ENCODE data around the gene SLF2. TPM values are rescaled to one million over a fixed set of nuclear protein-coding genes. Genes with fewer than 3 reads are reported as not detected.

Gene SLF2
- total RNA-seq, 1 experiment from 2014 or later = 43.0 TPM

GRCh38 chr10:100873146-100873826 lies 39.5 kb upstream of the SLF2 start:
- RAD21 ChIA-PET (ENCODE audit: low non-redundant PET in 1 of 2, low total read pairs in 2 of 2, uncharacterized antibody in 2 of 2, unreplicated experiment in 2 of 2) = no interaction called here
- peaks cover 5 to 15% of the 10 kb centered on the region in 2 experiments; a peak in 3 of 4 replicates for H3K4me1 ChIP-seq (ENCODE audit: control insufficient read depth in 1 of 2, insufficient read depth in 2 of 2, low read length in 2 of 2)
- no peak for ATAC-seq

GRCh38 chr10:100873827-100874326 lies 38.9 kb upstream of the SLF2 start:
- no peak for ATAC-seq

More at GRCh38 chr10:100873146-100873826, 39.5 kb upstream of the SLF2 start:
- Histone ChIP-seq H3K79me2 (ENCODE audit: insufficient read depth, low read length) (no peaks in the 10 kb centered on the region), H3K4me2 (ENCODE audit: low read length) (no peak overlapping the region), H3K9me3 (ENCODE audit: control insufficient read depth in 1 of 2, insufficient read depth in 1 of 2, low read depth in 1 of 2, low read length in 2 of 2) (no peaks in the 10 kb centered on the region), H2AFZ (ENCODE audit: low read depth, low read length, poor library complexity, severe bottlenecking) (no peak overlapping the region), H3K36me3 (ENCODE audit: control insufficient read depth in 1 of 2, insufficient read depth in 2 of 2, low read length in 2 of 2) (no peaks in the 10 kb centered on the region), H3K9me2 (ENCODE audit: insufficient read depth) (no peaks in the 10 kb centered on the region), H3K27ac (ENCODE audit: low read depth, low read length) (no peak overlapping the region), H3K27me3 (ENCODE audit: insufficient read depth, low read length) (no peaks in the 10 kb centered on the region), H3K9ac (ENCODE audit: low read length) (no peak overlapping the region), H3K4me3 (replicated peaks in 1 of 2; ENCODE audit: low read depth in 1 of 2, low read length in 2 of 2) (no peak overlapping the region), H4K20me1 (ENCODE audit: insufficient read depth) (no peaks in the 10 kb centered on the region)
- CTCF ChIA-PET = interaction anchor here (1.3 to 3.1 kb wide), 5 partner anchors 128 to 318 kb away, joined by 3 to 29 read pairs (median 10); partner anchors contain the start of gene PAX2
- TF ChIP-seq CEBPB (IDR thresholded peaks at IDR 0.05; ENCODE audit: low read depth) = no peak
- intact Hi-C loops (cut with micrococcal nuclease) = no loop called here
- DNase-seq (ENCODE audit: low read depth, low spot score) = no peak
- POLR2A ChIA-PET = no interaction called here
- no TSS peak for BruUV-seq (replicated peaks)

More at GRCh38 chr10:100873827-100874326, 38.9 kb upstream of the SLF2 start:
- H4K20me1 ChIP-seq (ENCODE audit: insufficient read depth) = no peaks in the 10 kb centered on the region
- H3K4me1 ChIP-seq (ENCODE audit: control insufficient read depth in 1 of 2, insufficient read depth in 2 of 2, low read length in 2 of 2) = peaks cover 5 to 21% of the 10 kb centered on the region in 2 experiments; a peak in 3 of 4 replicates
- ChIA-PET POLR2A (no interaction called here), CTCF (interaction anchor here (1.3 to 1.8 kb wide), 3 partner anchors 130 to 319 kb away, joined by 3 to 11 read pairs (median 3); no protein-coding TSS in a partner anchor), RAD21 (ENCODE audit: low non-redundant PET in 1 of 2, low total read pairs in 2 of 2, uncharacterized antibody in 2 of 2, unreplicated experiment in 2 of 2) (no interaction called here)
- H3K27me3 ChIP-seq (ENCODE audit: insufficient read depth, low read length) = no peaks in the 10 kb centered on the region
- no peaks in the 10 kb centered on the region for H3K9me2 ChIP-seq (ENCODE audit: insufficient read depth)
- no peak overlapping the region for H3K9ac ChIP-seq (ENCODE audit: low read length)
- TF ChIP-seq SIN3A (IDR thresholded peaks at IDR 0.05; ENCODE audit: low read depth) (no peak), YY1 (IDR thresholded peaks at IDR 0.05; ENCODE audit: extremely low read depth, insufficient replicate concordance, low read depth, low read length) (no peak), SP1 (IDR thresholded peaks at IDR 0.05; ENCODE audit: low read depth) (no peak), EZH2phosphoT487 (IDR thresholded peaks at IDR 0.05; ENCODE audit: borderline replicate concordance) (no peak), SRF (IDR thresholded peaks at IDR 0.05; ENCODE audit: low read depth) (no peak), CEBPB (IDR thresholded peaks at IDR 0.05; ENCODE audit: low read depth) (no peak), ZFX (IDR thresholded peaks at IDR 0.05) (no peak), POLR2AphosphoS5 (IDR thresholded peaks at IDR 0.05; ENCODE audit: low read depth, low read length) (no peak), TCF7L2 (IDR thresholded peaks at IDR 0.05; ENCODE audit: borderline replicate concordance, extremely low read depth, insufficient read depth, insufficient read length) (no peak), POLR2A (IDR thresholded peaks at IDR 0.05; ENCODE audit: borderline replicate concordance, extremely low read depth, insufficient read depth, insufficient read length) (no peak)
- H2AFZ ChIP-seq (ENCODE audit: low read depth, low read length, poor library complexity, severe bottlenecking) = no peak overlapping the region
- no peaks in the 10 kb centered on the region for H3K9me3 ChIP-seq (ENCODE audit: control insufficient read depth in 1 of 2, insufficient read depth in 1 of 2, low read depth in 1 of 2, low read length in 2 of 2)
- no peak for DNase-seq (ENCODE audit: low read depth, low spot score)
- intact Hi-C loops (cut with micrococcal nuclease) = no loop called here
- H3K79me2 ChIP-seq (ENCODE audit: insufficient read depth, low read length) = no peaks in the 10 kb centered on the region
- no peak overlapping the region for H3K4me2 ChIP-seq (ENCODE audit: low read length)
- no peak overlapping the region for H3K4me3 ChIP-seq (replicated peaks in 1 of 2; ENCODE audit: low read depth in 1 of 2, low read length in 2 of 2)
- no peak overlapping the region for H3K27ac ChIP-seq (ENCODE audit: low read depth, low read length)
- BruUV-seq (replicated peaks) = no TSS peak
- no peaks in the 10 kb centered on the region for H3K36me3 ChIP-seq (ENCODE audit: control insufficient read depth in 1 of 2, insufficient read depth in 2 of 2, low read length in 2 of 2)

Measured in HCT116 (cell line).